GM21447 (cell line): ENCODE data around the gene METTL9.
"Not testable (repeated sequence)": the region's sequence is repeated elsewhere in the genome, so short reads cannot be mapped to it uniquely, and the experiment has no call there.

Source experiments
- ATAC-seq: cut with Tn5 transposase; IDR thresholded peaks from one replicate; pipeline ENCODE4 v1.9.1; 2021; ENCODE audit not compliant: unreplicated experiment

Gene METTL9

DNA sequence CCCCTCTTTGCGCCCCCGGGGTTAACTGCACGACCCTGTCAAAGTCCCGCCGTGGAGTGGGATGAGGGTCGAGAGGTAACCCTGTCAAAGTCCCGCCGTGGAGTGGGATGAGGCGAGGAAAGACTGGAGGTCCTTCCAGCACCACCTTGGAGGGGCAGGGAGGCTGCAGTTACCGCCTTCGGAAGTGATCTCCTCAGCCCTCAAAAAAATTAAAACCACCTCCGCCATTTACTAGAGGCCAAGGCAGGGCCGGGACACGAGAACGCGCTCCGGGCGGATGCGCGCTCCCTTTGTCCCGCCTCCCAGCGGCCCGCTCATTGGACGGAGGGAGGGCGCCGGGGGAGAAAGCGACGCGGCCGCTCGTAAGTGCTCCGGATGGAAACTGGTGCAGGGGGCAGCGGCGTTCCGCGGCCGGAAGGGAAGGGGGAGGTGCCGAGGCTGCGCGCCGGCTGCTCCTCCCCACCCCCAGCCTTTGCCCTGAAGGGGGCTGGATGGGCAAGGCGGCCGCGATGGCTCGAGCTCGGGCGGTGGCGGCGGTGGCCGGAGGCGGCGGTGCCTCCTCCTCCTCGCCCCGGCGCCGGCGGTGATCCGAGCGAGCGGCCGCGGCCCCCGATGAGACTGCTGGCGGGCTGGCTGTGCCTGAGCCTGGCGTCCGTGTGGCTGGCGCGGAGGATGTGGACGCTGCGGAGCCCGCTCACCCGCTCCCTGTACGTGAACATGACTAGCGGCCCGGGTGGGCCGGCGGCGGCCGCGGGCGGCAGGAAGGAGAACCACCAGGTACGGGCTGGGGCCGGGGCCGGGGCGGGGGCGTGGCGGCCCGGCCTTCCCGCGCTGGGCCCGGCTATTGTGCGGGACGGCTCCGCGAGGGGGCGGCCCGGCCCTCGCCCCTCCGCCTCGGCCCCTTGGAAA is at the start of gene METTL9:
Gene METTL9, plus strand, starts transcription at position 456 of the 909 bp plus-strand sequence. Its CDS starts 157 bp downstream, at position 613.
- peak; percentile 83 for ATAC-seq

- not testable (repeated sequence) for ATAC-seq
These were observed 49.4 kb upstream of the METTL9 start for GRCh38 chr16:21549975-21550374.

DNA sequence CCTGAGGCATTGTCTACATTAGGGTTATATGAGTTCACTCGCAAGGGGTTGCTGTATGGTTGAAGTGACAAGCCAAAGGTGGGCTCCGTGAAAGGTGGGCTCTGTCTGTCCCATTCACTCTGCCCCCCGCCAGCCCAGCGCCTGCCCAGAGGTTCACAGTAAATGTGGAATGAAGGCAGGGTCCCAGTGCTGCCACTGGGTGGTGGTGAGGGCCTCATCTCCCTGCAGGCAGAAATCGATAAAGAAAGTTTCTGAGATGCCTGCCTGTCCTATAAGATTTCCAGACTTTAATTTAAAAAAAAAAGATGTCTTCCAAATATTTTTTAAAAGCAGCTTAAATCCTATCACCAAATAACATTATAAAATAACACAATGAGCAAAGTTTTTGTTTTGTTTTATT is 48.9 kb upstream of the METTL9 start:
- ATAC-seq, result not testable (repeated sequence)

DNA sequence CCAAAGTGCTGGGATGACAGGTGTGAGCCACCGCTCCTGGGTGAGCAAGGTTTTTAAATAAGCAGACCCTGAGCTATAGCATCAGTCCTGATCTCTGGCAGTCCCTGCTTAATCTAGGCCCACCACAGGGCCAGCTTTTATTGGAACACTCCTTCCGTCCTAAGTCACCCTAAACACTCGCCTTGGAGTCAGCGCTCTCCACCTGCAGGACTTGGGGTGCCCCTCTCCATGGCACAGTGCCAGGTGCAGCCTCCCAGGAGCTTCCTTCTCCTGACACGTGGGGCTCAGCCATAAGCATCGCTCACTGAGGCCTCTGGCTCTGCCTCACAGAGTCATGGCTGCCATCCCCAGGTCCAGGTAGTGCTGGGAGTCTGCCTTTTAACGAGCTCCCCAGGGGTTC is 48.3 kb upstream of the METTL9 start:
- not testable (repeated sequence) for ATAC-seq

DNA sequence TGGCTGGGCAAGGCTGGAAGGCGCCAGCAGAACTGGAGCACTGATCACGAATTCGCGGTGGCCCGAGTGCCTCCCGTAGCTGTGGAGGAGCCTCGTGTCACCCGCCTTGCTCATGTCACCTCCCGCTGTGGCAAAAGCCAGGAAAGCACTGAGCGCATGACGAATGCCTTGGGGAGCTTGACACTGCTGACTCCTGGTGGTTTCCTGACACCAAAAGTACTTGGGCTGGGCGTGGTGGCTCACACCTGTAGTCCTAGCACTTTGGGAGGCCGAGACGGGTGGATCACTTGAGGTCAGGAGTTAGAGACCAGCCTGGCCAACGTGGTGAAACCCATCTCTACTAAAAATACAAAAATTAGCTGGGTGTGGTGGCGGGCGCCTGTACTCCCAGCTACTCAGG is 47.8 kb upstream of the METTL9 start:
- ATAC-seq, result not testable (repeated sequence)

DNA sequence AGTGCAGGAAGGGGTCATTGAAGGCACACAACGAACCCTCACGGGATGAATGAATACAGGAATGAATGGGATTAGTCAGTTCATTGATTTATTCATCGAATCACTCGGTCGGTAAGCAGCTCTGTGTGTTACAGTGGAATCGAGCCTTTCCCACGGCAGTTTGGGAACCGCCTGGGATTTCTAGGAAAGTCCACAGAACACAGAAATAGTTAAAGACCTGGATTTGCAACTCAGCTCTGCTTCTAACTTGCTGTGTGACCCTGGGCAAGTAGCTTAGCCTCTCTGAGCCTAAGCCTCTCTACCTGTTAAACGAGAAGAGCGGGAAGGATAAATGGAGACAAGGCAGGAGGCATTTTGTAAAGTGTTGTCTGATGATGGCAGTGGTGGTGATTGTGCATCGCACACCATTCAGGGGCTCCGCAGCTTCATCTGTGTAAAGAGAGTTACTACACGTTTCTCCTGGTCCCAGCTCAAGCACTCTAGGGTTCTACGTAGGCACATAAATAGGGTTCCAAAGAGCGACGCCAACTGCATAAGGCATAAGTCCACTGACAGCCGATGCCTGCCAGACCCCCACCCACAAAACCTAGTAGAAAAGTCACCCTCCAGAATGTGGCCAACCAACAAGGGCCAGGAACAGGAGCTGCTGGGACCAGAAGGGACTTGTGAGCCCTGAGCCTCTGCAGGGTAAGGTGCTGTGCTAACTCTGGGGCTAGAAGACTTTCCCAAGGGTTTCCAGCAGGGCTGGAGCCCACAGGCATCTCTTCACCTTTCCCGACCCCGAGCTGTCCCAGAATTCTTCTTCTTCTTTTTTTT is 45.7 kb upstream of the METTL9 start:
- ATAC-seq, result not testable (repeated sequence)

DNA sequence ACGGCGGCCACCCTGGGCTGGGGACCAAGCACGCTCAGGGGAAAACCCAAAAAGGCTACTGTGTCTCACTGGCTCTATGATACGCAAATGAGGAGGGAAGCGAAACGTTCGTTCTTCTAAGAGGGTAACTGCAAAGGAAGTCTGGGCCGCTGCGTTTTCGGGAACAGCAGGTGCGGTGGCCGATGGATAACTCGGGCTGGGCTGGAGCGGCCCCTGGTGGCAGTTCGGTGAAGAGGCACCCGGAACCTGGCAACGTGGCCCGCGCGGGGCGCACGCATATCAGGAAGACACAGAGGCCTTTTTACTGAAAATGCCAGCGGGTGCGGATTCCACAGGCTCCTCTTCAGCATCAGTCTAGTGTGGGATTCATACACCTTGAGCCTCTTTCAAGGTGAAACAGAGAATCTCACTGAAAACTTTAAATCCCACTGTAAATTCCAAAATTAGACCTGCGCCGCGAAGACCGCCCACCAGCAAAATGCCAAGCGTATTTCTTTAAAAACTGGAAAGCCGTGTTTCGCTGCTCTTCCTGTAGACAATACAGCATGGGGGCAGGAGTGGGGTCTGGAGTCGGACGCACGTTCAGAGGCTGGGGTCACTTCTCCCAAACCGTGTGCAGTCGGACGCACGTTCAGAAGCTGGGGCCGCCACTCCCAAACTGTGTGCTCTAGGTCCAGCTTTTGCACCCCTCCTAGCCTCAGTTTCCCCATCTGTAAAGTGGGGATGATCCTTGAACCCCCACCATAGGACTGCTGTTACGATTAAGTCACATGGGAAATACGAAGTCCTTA is 44.4 kb upstream of the METTL9 start:
- ATAC-seq, result peak; percentile 99

DNA sequence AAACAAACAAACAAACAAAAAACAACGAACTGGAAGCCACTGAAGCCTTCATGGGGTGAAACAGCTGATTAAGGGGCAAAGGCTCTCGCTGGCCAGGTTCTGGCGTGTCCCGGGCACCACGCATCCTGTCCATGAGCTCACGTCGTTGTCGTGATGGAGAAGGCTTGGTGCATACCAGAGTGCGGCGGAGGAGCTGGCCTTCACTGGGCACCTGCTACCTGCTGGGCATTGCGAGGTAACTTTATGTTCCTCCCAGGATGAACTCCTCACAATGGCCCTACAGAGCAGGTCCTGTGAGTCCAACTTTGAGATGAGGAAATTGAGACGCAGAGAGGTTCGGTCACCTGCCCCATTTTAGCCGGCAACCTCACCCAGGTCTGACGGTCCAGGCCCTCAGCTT is 43.8 kb upstream of the METTL9 start:
- not testable (repeated sequence) for ATAC-seq

GRCh38 chr16:21556026-21556595 is 43.3 kb upstream of the METTL9 start:
- ATAC-seq, result not testable (repeated sequence)

DNA sequence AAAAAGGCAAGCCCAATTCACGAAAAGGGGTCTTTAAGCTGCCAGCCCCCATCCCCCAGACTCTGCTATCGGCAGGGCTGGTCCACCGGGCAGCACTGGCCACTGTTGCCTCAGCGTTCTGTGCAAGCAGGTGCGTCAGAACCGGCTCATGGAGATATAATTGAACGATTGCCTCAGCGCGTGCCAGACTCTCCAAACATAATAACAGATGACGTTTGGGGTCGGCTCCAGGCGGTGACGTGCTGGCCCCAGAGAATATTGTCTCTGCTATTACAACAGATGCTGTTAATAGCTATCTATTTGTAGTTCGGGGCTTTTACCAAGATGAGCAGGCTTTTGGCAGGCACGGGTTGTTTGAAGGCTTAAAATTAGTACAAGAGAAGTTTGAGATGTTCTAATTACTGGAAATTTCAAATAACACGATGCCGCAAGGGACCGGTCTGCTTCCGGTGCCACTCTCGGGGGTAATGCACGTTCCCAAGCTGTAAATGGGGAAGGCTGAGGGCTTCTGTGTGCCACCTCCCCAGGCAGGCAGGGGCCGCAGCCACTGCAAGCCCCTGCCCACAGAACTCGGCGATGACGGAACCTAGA is 42.6 kb upstream of the METTL9 start:
- ATAC-seq, result not testable (repeated sequence)

GRCh38 chr16:21560462-21560861 is 38.9 kb upstream of the METTL9 start:
- ATAC-seq, result no peak

DNA sequence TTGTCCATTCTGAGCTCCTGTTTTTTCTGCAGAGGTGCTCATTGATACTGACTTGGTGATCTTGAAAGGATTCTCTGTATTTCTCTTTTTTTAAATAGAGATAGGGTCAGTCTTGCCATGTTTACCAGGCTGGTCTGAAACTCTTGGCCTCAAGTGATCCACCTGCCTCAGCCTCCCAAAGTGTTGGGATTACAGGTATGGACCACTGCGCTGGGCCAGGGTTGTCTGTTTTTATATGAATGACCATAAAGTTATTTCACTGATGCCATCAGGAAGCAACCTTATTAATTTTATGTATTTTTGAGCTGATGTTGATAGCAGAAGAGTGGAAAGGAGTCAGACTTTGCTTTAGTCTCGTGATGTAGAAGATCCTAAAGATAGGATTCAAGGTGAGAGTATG is 35.7 kb upstream of the METTL9 start:
- ATAC-seq, result no peak

- ATAC-seq, result not testable (repeated sequence)
These were observed 35.0 kb upstream of the METTL9 start for GRCh38 chr16:21564367-21564766.

- ATAC-seq, result no peak
These were observed 33.9 kb upstream of the METTL9 start for GRCh38 chr16:21565507-21565860.

GRCh38 chr16:21565861-21566669 is 33.3 kb upstream of the METTL9 start:
- ATAC-seq, result no peak

GRCh38 chr16:21566891-21567414 is 32.4 kb upstream of the METTL9 start:
- no peak for ATAC-seq

GRCh38 chr16:21567496-21567895 is 31.9 kb upstream of the METTL9 start:
- ATAC-seq, result not testable (repeated sequence)

GRCh38 chr16:21568502-21569189 is 30.7 kb upstream of the METTL9 start:
- ATAC-seq, result no peak

DNA sequence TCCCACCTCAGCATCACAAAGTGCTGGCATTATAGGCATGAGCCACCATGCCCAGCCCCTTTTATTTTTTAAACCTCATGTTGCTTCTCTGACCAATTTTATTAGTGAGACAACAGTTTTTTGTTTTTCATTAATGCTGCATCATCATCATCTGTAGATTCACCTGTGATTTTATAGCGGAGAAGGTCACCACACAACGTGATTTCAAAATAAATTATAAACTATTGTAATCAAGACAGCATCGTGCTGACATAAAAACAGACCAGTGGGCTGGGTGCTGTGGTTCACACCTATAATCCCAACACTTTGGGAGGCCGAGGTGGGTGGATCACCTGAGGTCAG is 28.7 kb upstream of the METTL9 start:
- no peak for ATAC-seq
